ENCODE results near the gene NEU1. TPM values are rescaled to one million over a fixed set of nuclear protein-coding genes. Genes with fewer than 3 reads are reported as not detected.

NEU1 gene
- total and polyA plus RNA-seq, 2 of the 8 experiments (the other 6 are each of a cell fraction or from before 2014, with no cell fraction given) = 41.2 to 72.1 TPM

DNA sequence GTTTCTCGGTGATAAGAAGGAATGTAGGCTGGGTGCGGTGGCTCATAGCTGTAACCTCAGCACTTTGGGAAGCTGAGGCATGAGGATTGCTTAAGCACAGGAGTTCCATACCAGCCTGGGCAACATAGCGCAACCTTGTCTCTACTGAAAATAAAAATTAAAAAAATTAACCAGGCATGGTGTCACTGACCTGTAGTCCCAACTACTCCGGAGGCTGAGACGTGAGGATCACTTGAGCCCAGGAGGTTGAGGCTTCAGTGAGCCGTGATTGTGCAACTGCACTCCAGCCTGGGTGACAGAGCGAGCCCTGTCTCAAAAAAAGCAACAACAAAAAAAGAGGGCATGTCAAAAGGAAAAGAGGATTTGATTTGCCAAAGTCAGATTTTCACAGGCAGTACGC, 3.9 kb downstream of the NEU1 start:
- CTCF ChIA-PET (ENCODE audit: partially characterized antibody) = interaction anchor here (0.6 to 1.8 kb wide), 7 partner anchors 10 to 452 kb away, joined by 3 to 7 read pairs (median 4); no protein-coding TSS in a partner anchor
- Histone ChIP-seq H3K27ac (ENCODE audit: low read depth, low read length) (no peak overlapping the region), H3K23ac (ENCODE audit: insufficient read length) (no peak overlapping the region), H3K9ac (replicated peaks in 1 of 4; ENCODE audit: extremely low read depth in 1 of 4, low read depth in 3 of 4, low read length in 3 of 4) (no peak overlapping the region), H2AK5ac (ENCODE audit: low read depth, low read length) (no peak overlapping the region), H4K91ac (replicated peaks; ENCODE audit: insufficient read length, low read length) (no peak overlapping the region), H2BK20ac (ENCODE audit: low read length) (no peak overlapping the region), H3K23me2 (ENCODE audit: low read depth, low read length) (peaks cover 8% of the 10 kb centered on the region; the same call in 1 of the 2 replicates), H2BK120ac (replicated peaks; ENCODE audit: low read depth, low read length) (no peak overlapping the region), H3K27me3 (replicated peaks in 1 of 4; ENCODE audit: control insufficient read depth in 3 of 4, extremely low read depth in 1 of 4, insufficient read depth in 3 of 4, low read length in 3 of 4) (0 out of 7 replicates have a peak, but pooled peaks cover 0 to 3% (median 0%) of the 10 kb centered on the region in 4 experiments), H3K4me3 (ENCODE audit: extremely low read depth in 1 of 4, insufficient read depth in 2 of 4, low read depth in 3 of 4, low read length in 4 of 4) (no peak overlapping the region), H4K5ac (ENCODE audit: insufficient read length, low read depth, low read length) (no peak overlapping the region), H3K18ac (ENCODE audit: extremely low read depth, low read length) (no peak overlapping the region), H3K79me2 (ENCODE audit: control insufficient read depth in 1 of 2, insufficient read depth in 2 of 2, low read length in 2 of 2) (no peaks in the 10 kb centered on the region), H3K79me1 (ENCODE audit: low read depth, low read length) (0 out of 2 replicates have a peak, but pooled peaks cover 2% of the 10 kb centered on the region), H3K4ac (replicated peaks; ENCODE audit: insufficient read length, low read depth, low read length) (no peak overlapping the region), H4K8ac (ENCODE audit: extremely low read depth, insufficient read depth, low read length) (no peak overlapping the region; the same call in 1 of the 2 replicates), H3K36me3 (ENCODE audit: control insufficient read depth in 2 of 4, insufficient read depth in 4 of 4, low read length in 3 of 4) (peaks cover 3 to 17% (median 4%) of the 10 kb centered on the region in 4 experiments; a peak in 7 of 8 replicates), H2BK5ac (ENCODE audit: low read depth, low read length) (no peak overlapping the region), H3K4me1 (replicated peaks in 1 of 4; ENCODE audit: control insufficient read depth in 3 of 4, insufficient read depth in 4 of 4, low read length in 3 of 4) (peaks cover 0 to 3% (median 0%) of the 10 kb centered on the region in 4 experiments; a peak in 2 of 7 replicates), H3K4me2 (ENCODE audit: insufficient read depth in 1 of 2, low read depth in 2 of 2, low read length in 2 of 2) (no peak overlapping the region), H4K20me1 (replicated peaks in 1 of 2; ENCODE audit: control insufficient read depth in 1 of 2, insufficient read depth in 2 of 2, low read length in 2 of 2) (no peaks in the 10 kb centered on the region), H2BK12ac (ENCODE audit: low read depth, low read length) (no peak overlapping the region), H3K56ac (replicated peaks; ENCODE audit: insufficient read length, low read depth, low read length) (no peak overlapping the region), H2BK15ac (ENCODE audit: low read length) (no peak overlapping the region), H3K9me3 (ENCODE audit: insufficient read depth in 2 of 2, low read depth in 1 of 2, low read length in 1 of 2) (peaks cover 6 to 7% of the 10 kb centered on the region in 2 experiments; a peak in 1 of 4 replicates), H2AFZ (ENCODE audit: low read length) (no peak overlapping the region), H3K14ac (ENCODE audit: insufficient read length) (no peak overlapping the region)
- TF ChIP-seq EZH2 (IDR thresholded peaks at IDR 0.05; ENCODE audit: low read depth, low read length, severe bottlenecking) (no peak), FOSL1 (IDR thresholded peaks at IDR 0.05; ENCODE audit: insufficient read depth, low read depth, low read length) (no peak), TBP (IDR thresholded peaks at IDR 0.05; ENCODE audit: low read depth, low read length) (no peak), MAFK (IDR thresholded peaks at IDR 0.05; ENCODE audit: low read depth, low read length) (no peak), SIN3A (conservative IDR thresholded peaks at IDR 0.05 in 1 of 2, IDR thresholded peaks at IDR 0.05 in 1 of 2; ENCODE audit: low read depth in 1 of 2, low read length in 2 of 2) (no peak)
- no peak for FAIRE-seq
- 93% methylated on average over 8 of the region's 8 CpGs; no CpG with 5 or more reads in 1 of the 2 experiments for WGBS, 2 experiments (ENCODE audit: extremely low coverage in 1 of 2, insufficient coverage in 1 of 2, insufficient read length in 1 of 2, insufficient replicate concordance in 2 of 2, low coverage in 1 of 2, low lambda C conversion rate in 2 of 2, missing lambda C conversion rate in 1 of 2)
- POLR2A ChIA-PET (ENCODE audit: partially characterized antibody) = interaction anchor here (1.1 to 6.5 kb wide), 7 partner anchors 13 to 283 kb away, joined by 3 to 93 read pairs (median 4); partner anchors contain the start of genes HSPA1B and TNF
- no peak for DNase-seq (ENCODE audit: low read depth in 1 of 2, low spot score in 2 of 2)
